ENCODE results near the gene ABCB9. TPM values are rescaled to one million over a fixed set of nuclear protein-coding genes. Genes with fewer than 3 reads are reported as not detected.

ABCB9 gene
- polyA plus RNA-seq, 4 donors = 5.1 to 6.5 (median 5.7) TPM

- no peak for DNase-seq (ENCODE audit: low read depth in 4 of 4, low spot score in 3 of 4)
Observed at GRCh38 chr12:122966743-122967550, 684 bp upstream of the ABCB9 start.

DNA sequence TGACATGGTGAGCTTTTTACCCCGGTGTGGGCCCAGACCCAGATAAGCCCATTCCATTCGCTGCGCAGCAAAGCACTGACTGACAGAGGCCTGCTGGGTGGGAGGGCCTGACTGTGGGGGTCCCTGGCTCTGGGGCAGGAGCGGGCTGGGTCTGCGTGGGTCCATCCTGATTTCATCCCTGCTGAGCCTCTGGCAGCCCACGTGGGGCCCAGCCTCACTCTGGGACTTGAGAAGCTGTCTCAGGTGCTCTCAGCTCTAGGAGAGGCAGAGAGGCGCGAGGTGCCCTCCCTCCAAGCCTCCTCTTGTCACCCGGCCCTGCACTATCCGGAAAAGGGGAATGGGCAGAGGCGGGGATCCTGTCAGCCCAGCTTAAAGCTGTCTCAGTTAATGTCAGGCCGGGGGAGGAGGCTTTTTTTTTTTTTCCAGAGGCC is 927 bp downstream of the ABCB9 start:
- no peak for DNase-seq (ENCODE audit: low read depth in 4 of 4, low spot score in 3 of 4)

GRCh38 chr12:122964439-122965257 is 1.6 kb downstream of the ABCB9 start:
- no peak for DNase-seq (ENCODE audit: low read depth in 4 of 4, low spot score in 3 of 4)

DNA sequence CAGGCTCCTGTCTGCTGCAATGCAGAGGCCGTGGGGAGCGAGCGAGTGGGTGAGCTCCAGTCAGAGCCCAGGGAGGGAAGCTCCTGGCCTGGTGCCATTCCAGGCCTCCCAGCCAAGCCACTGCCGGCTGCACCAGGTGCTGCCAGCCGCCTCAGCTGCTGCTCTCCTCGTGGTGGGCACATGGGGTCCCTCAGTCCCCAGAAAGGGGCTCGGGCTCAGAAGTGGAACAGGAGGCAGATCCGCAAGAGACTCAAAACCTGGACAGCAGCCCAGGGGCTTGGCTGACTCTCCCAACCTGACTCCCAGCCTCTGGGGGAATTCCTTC is 2.4 kb downstream of the ABCB9 start:
- no peak for DNase-seq (ENCODE audit: low read depth in 4 of 4, low spot score in 3 of 4)

GRCh38 chr12:122961531-122962329 is 4.5 kb downstream of the ABCB9 start:
- DNase-seq (ENCODE audit: low read depth in 4 of 4, low spot score in 3 of 4) = no peak

DNA sequence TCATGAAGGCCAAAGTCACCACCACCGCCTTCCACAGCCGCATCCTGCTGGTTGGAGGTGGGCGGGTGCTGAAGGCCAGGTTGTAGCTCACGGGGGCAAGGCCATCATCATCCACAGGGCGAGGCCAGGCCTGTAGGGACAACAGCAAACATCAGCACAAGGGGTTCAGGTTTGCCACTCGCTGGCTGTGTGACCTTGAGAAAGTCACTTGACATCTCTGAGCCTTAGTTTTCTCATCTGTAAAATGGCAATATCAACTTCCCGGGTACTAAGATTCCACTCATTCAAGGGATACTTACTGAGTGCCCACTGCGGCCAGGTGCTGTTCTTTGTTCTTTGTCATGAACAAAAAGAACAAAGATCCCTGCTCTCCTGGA is 6.1 kb downstream of the ABCB9 start:
- DNase-seq (ENCODE audit: low read depth in 4 of 4, low spot score in 3 of 4) = no peak

DNA sequence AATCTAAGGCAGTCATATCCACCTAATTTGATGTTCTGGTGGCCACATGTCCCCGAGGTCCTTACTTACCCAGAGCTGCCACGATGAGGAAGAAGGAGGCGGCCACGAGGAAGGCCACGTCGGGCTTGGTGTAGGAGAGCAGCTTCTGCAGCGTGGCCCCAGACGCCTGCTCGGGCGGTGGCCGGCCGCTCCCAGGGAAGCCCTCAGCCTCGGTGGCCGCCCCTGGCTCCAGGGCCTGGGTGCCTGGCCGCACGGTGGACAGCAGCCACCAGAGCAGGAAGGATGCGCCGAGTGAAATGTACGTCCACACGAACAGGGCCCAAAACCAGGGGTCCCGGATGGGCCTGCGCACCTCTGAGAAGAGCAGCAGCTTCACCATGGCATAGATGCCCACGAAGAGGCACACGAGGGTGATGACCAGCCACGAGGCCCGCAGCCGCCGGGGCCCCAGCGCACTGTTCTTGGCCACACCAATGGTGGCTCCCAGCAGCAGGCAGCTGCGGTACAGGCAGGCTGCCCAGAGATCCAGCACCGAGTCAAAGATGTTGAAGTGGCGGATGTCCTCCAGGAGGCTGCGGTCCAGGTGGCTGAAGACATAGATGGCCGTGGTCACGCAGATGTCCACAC is 6.6 kb downstream of the ABCB9 start:
- DNase-seq (ENCODE audit: low read depth in 4 of 4, low spot score in 3 of 4) = no peak

- DNase-seq (ENCODE audit: low read depth in 4 of 4, low spot score in 3 of 4) = no peak
Observed at GRCh38 chr12:122958198-122958888, 7.9 kb downstream of the ABCB9 start.

GRCh38 chr12:122956035-122956434 is 10.2 kb downstream of the ABCB9 start:
- no peak for DNase-seq (ENCODE audit: low read depth in 4 of 4, low spot score in 3 of 4)

DNA sequence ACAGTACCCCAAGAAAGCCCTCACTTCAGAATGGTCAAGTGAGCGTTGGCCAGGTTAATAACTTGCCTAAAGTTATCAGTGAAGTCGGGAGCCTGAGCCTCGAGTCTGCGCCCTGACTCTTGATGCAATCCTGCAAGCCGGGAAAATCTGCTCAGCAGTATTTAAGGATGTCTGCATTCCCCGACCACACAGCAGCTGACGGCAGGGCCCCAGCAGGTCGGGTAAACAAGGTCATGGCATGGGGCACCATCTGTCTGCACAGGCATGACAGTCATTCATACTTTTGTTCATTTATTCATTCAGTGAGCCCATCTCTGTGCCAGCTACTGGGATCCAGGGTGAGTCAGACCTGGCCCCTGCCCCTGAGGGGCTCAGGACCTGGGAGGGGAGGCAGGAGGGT is 11.1 kb downstream of the ABCB9 start:
- no peak for DNase-seq (ENCODE audit: low read depth in 4 of 4, low spot score in 3 of 4)

- peak in 1 of 4 donors; percentile 49 for DNase-seq (ENCODE audit: low read depth in 4 of 4, low spot score in 3 of 4)
Observed at GRCh38 chr12:122951979-122952892, 14.0 kb downstream of the ABCB9 start.

DNA sequence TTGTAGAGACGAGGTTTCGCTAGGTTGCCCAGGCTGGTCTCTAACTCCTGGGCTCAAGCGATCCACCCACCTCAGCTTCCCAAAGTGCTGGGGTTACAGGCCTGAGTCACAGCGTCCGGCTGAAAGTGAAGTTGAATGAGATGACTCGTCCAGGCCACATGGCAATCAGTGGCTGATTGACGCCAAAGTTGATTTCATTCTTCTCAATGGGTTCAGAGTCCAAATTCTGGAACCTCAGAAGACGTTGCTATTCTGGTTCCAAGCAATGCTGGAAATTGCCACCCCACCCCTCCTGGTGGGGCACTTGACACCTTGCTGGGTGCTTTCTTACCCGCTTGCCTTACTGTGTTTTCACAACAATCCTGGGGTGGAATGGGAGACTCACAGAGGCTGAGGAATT is 14.9 kb downstream of the ABCB9 start:
- no peak for DNase-seq (ENCODE audit: low read depth in 4 of 4, low spot score in 3 of 4)

- DNase-seq (ENCODE audit: low read depth in 4 of 4, low spot score in 3 of 4) = no peak
Observed at GRCh38 chr12:122949816-122950675, 16.2 kb downstream of the ABCB9 start.

DNA sequence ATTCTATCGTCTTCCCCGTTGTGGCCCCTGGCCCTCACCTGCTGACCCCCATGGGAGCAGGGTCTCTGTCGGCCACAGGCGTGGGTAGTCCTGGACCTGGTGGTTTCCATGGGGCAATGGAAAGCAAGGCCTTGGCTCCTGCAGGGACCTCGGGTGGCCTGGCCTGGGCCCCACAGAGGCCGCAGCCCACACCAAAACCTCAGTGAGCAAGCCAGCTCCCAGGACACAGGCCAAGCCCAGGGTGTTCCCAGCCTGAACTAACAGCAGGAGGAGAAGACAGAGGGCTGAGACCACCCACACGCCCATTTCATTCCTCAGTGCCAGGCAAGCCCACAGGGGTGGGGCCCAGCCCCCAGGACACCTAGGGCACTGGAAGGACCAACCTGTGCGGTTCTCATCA is 16.9 kb downstream of the ABCB9 start:
- DNase-seq (ENCODE audit: low read depth in 4 of 4, low spot score in 3 of 4) = no peak

DNA sequence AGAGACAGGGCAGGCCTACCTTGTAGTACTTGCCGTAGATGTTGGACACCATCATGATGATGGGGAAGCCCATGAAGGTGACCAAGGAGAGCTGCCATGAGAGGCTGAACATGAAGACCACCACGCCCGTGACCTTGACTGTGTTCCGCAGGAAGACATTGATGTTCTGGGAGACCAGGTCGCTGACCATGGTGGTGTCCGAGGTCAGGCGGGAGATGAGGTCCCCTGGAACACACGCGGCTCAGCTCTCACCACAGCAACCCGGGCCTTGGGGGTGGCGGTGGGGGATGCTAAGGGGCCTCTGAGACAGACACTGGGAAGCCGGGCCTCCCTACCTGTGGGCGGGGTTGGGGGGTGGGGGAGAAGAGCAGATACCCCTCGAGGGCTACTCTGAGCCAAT is 17.7 kb downstream of the ABCB9 start:
- no peak for DNase-seq (ENCODE audit: low read depth in 4 of 4, low spot score in 3 of 4)

DNA sequence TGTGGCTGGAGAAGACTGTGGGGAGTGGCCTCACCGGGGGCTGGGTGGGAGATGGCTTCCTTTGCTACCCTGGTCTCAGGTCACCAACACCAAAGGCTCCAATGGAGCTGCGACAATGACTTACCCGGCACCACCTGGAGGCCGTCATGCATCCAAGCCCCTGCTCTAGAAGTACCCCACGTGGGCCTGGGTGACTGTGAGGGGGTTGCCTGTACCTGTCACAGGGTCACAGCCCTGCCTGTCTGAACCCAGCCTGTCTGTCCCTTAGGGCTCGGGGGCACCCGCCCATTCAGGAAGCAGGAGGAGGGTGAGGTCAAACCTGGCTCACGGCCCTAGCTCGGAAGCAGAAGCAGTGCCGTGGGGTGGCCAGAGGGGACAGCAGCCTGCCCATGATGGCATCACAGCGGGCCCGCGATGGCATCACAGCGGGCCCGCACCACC is 18.9 kb downstream of the ABCB9 start:
- no peak for DNase-seq (ENCODE audit: low read depth in 4 of 4, low spot score in 3 of 4)

GRCh38 chr12:122946690-122947341 is 19.4 kb downstream of the ABCB9 start:
- no peak for DNase-seq (ENCODE audit: low read depth in 4 of 4, low spot score in 3 of 4)

All from right renal pelvis (tissue), 4 donors.